NCI-H146 treated with DMSO at 0.1 percent for 48 hours (cell line): ENCODE results near the gene LBH.

Experiments
- DNase-seq: peaks from one replicate; lab custom pipeline; 2025; ENCODE audit not compliant: unreplicated experiment; lab: John Stamatoyannopoulos, UW

Gene LBH

DNA sequence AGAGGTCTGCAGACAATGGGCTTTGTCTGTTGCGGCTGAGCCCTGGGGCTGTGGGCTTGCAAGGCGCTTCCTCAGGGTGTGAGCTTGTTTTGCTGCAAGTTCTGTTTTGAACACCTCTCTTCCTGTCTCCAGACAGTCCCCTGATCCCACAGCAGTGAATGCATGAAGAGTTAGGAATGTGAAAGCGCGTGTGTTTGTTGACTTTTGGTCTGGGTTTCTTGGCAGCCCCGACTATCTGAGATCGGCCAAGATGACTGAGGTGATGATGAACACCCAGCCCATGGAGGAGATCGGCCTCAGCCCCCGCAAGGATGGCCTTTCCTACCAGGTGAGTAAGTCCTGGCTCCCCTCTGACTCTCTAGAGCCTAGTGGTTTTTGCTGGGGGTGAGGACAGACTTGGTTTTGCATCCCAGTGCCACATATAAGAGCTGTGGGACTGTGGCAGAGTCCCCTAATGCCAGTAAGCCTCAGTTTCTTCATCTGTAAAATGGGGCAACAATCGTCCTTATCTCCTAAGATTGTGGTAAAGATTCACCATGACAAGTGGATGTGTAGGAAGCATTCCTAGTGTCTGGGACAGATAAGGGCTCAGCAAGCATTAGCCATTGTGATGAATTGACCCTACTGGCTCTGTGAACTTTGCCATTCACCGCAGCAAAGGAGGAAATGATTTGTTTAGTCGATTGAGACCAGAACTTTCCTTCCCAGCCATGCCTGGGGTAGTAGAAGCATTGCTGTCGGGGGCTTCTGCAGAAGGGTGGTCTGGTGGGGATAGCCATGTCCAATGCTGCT, 3.0 kb downstream of the LBH start:
- DNase-seq: no peak

DNA sequence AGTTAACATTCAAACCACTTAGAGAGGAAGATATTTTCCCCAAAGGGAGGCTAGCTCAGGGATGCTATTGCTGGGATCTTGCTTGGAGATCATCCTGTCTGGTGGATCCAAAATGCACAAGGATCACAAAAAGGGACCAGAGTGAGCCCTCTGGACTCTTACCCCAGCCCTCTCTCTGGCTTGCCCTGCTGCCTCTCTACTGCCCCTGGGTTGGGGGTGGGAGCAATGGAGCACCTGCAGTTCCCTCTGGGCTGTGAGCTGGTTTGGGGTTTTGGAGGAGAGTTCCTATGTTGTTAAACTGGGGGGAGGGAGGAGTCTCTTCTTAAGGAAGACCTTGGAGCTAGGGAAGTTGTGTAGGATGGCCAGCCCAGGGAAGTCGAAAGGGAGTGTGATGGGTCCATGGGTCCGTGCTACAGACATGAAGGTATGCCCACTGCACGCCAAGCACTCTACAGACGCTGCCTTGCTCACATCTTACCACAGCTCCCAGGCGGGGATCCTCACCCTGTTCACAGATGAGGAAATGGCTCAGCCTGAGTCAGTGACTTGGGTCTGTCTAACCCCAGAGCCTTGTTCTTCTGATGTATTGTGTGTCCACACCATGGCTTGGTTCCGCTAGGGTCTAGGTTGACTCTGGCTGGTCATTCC, 3.8 kb downstream of the LBH start:
- DNase-seq: no peak

DNA sequence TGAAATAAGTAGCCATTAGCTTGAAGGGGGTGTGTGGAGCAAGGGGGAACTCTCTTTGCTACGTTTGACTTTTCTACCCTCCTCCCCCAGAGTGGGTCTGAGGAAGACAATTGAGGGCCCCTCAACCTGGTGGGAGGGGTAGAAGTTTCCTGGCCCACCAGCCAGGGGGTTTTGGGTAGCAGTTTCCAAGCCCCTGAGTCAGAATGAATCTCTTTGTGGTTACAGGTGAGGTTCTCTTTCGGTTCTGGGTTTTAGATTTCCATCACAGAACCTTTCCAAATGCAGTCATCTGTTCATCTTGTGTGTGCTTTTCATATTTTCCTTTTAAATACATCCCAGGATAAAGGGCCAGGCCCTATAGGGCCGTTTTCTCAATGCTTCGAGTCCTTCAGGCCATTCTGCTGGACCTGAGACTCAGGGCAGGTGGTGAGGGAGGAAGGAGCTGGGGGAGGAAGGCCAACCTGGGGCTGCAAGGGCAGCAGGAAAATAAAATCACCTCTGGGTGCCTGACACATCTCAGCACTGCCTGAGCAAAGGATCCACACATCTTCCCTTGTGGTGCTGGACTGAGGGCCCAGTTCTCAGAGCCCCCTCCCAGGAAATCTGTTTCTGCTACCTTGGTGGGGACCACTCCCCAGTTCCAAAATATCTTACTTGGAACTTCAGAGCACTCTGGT, 4.7 kb downstream of the LBH start:
- DNase-seq: no peak

DNA sequence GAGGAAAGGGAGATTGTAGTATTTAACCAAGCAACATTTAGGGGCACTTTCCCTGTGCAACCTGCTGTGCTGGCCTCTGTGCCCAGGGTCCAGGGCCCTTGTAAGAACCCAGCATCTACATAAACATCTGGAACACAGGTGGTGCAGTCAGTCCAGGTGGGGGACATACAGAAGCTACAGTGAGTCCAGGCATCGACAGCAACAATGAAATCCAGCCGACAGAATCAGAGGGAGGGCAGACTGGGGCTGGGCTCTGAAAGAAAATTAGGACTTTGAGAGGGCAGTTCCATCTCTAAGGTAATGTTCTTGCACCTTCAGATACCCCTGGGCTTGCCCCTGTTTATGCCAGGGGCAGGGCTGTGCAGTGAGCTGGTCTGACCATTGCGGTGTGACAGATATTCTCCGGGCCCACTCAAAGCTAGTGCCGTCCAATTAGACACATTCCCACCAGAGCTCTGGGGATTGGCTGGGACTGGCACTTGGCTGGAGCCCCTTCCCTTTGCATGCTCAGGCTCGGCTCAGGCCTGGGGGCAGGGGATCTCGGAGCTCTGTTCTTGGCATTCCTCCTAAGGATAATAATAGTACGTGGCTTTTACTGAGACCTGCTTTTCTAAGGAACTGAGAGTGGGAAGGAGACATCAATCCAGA, 5.4 kb downstream of the LBH start:
- DNase-seq: no peak

DNA sequence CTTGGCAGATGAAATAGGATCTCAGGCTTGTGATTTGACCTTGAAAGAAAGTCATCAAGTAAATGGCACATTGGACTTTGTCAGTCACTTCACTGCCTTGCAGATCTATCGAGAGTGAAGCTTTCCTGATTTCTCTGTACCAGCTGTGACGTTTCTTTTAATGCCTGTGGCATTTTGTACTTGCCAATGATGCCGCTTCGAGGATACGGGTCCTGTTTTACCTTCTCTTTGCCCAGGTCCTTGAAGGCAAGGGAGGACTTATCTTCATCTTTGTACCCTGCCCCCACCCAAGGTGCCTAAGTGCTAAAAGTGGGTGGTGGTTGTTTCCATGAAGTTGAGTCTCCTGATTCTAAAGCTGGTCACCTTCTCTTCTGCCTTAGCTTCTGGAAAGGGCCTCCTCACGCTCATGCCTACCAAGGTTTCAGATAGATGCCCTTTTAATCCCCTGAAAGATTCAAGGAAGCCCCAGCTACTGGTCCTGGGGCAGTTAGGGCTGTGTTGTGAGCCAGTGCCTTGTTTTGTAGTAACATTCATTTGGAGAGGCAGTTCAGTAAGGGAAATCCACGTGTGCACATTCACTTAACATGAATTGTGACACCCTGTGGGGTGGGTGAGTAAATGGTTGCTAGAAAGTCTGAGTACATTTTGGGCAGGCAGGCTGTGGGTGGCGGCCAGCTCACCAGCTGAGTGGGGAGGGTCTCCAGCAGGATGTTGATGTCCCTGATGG, 6.1 kb downstream of the LBH start:
- no peak for DNase-seq

DNA sequence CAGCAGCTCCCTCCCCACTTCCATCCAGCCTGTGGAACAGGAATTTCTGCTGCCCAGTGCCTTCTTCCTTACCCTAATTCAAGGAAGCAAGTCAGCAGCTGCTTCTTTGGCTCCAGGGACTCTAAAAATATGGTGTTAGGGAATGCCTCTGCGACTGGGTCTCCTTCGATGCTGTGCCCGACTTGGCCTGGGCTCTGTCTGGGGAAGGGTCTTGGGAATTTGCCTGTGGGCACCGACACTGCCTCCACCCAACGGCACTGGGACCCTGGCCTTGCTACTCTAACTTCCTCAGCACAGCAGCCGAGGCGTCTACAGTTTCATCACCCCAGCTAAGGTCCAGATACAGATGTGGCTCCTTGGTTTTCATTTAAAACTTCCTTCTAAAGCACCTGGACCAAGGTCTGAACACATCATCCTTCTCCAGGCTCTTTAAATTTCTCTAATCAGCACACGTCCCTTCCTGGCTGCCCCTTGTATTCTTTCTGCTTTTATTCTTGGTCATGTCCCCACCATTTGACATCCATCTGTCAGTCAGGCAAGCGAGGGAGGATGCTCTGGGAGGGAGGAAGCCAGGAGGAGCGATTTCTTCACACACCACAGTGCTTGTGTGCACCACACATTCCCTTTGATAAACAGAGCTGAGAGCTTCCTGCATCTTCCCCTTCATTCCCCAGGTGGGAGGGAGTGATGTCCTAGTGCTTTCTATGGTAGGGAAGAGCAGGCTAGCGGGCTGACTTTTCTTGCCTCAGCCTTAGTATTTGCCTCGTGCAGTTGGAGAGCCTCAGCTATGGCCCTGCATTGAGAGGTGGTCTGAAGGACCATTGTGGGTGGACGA, 6.8 kb downstream of the LBH start:
- no peak for DNase-seq

DNA sequence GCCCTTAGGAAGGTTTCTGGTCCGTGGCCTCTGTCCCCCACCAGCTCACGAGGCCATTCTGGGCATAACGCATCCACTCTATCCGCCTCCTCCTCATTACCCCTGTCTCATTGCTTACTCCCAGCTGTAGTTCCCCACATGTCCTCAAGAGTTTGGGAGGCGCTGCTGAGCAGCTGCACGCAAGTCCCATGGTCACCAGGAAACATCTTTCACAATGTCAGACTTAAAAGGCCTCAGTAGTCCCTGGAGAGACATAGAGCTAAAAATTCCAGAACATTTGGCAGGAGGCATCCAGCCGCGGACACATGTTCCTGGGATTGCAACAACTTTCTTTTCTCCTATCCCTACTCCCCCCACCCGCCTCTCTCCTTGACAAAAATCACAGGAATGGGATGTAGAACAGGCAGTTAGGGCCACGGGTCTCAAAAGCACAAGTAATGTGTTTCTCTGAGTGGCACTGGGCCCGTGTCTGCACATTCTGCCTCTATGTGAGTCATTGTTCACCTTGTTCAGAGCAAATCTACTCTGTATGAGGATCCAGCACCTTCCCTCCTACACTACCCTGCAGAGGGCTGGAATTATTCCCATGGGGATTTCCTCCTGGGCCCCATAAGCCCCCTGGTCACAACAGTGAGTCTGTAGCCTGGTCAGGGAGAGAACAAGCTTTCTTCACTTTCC, 8.1 kb downstream of the LBH start:
- DNase-seq: no peak

DNA sequence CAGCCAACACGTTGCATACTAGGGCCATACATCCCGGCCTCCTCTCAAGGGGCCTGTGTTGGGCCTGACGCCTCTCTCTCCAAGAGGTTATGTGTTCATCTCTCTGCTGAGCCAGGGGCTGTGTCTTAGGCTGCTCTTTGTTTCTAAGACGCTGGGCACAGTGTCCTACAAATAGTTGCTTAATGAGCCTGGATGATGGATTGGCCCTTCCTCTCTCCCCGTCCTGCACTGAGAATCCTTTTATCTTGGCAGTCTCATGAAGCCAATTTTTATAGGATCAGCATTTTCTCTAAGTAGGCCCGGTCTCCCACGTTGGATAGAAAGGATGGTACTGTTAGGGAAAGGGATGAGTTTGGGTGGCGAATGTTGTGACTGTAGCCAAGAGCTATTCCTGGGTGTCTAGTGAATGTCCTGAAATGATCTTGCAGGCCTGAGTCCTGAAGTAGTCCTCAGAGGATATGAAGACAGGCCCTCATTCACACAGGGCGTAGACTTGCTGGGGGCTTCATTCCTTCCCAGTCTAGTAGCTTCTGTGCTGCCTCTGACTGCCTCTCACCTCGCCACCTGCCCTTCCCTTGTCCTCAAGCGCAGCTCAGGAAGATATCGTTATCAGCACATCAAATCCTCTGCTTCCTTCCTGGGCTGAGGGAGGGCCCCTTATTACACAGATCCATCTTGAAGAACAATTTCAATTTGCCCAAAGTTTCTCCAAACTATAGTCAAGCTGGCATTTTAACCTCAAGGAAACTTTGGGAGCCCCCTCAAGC, 8.8 kb downstream of the LBH start:
- no peak for DNase-seq

DNA sequence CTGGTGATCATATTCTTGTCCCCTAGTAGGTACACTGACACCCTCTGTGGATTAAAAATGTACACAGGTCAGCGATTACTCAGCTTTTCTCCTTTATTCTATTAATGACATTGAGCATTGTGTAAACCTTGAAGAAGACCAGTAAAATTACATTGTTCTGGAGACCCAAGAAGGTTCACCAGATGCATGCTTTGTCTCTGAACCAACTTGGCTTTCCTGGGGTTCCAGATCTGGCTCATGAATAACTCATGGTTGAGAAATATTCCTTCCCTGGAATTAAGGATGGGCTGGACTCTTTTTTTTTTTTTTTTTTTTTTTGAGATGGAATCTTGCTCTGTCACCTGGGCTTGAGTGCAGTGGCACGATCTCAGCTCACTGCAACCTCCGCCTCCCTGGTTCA, 11.9 kb downstream of the LBH start:
- no peak for DNase-seq

DNA sequence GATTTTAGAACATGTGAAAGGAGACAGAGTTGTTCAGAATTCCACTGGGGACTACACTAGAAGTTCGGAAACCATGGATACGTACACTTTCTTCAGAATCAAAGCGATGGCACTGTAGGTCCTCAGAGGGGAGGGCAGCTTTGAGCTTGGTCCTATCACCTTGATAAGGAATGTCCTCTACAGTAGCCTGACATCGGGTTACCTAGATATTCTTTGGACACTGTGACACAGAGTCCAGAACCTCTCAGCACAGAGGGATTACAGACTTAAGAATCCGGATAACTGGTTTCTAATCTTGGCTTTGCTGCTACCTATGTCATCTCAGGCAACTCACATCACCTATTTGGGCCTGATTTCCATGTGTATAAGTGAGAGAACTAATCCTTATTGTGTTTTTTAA, 14.0 kb downstream of the LBH start:
- DNase-seq: no peak

DNA sequence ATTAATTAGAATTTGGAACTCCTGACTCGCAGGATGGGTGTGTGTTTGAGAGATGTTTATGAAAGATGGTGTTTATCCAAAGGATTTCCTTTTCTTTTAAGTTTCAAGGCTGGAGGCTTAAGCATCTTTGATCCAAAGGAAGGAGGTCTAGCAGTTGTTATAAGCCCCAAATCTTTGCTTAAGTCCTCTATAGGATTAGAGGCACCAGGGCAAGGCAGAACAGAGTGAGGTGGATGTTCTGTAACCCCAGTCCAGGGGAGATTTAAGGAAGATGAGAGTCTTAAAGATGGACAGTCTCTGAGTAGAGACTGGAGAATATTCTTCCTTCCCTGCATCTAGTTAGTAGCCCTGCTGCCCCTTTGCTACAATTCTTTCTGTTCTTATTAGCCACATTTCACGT, 17.5 kb downstream of the LBH start:
- DNase-seq: no peak

DNA sequence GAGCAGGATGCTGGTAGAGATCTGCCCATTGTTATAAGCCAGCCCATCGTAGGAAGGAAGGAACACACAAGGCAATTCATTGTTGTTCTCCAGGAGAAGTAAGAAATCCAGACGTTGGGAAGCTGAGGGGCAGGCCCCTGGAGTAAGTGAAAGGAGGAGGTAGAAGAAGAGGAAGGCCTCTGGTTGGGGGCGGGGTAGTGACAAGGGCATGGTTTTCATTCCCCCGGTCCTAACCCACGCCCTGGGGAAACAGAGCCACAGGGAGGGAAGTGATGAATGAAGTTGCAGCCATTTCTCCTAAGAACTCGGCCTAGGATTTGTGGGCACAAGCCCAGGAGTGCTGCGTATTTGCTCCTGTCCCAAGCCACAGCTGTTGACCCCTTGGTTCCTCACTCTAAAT, 18.0 kb downstream of the LBH start:
- DNase-seq: no peak

DNA sequence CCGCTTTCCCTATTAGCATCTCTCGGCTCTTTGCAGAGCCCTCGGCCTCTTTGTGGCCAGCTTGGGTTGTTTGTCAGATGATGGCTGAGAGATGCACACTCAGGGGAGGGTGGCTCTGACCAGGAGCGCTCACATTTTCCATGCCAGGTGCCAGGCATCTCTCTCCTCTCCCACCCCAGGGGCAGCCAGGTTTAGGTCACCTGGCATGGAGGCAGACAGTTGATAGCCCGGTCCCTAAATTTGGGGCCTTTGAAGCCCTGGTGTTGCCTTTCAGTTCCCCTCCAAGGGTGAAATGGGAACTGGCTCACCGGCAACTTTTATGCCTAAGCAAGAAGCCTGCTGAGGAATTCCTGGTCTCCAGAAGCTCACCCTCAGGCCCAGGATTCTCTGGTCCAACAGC, 19.1 kb downstream of the LBH start:
- DNase-seq: no peak

DNA sequence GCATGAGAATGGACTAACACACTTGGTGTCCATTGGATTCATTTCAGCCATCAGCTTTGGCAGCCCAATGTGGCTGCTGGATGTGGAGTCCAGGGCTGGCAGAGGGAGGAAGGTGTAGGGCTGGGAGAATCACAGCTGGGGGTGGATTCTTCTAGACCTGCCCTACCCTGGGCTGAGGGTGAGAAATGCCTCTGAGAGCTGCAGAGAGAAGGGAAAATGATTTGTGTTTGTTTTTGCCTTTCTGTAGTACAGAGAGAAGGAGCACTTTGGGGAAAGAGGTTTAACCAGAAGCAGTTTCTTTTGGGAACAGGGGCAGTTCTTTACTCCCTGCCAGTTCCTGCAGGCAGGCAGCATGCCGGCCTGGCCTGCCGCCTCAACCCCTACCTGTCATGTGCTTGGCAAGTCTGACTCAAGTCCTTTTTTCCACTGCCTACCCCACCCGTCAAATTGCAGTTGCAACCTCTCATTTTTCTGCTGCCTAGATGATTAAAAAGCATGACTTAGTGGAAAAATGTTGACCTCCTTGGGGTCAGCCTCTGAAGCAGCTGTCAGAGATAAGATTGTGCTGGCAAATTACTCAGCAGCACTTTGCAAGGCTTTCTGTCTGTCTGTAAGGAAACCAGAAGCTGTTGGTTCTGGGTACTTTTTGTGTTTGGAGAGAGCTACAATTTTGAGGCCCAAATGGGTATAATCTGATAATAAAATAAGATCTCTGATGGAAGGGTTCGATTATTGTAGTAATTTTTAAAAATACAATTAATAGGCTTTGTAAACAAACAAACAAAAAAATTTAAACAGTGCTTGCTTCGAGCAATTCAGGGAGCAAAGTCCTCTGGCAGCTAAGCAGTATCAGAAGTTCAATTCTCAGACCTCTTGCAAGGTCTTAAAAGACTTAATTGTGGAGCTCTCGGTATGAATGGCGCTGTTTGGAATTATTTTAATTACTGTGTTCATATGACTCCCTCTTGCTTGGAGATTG, 21.7 kb downstream of the LBH start:
- DNase-seq: no peak

DNA sequence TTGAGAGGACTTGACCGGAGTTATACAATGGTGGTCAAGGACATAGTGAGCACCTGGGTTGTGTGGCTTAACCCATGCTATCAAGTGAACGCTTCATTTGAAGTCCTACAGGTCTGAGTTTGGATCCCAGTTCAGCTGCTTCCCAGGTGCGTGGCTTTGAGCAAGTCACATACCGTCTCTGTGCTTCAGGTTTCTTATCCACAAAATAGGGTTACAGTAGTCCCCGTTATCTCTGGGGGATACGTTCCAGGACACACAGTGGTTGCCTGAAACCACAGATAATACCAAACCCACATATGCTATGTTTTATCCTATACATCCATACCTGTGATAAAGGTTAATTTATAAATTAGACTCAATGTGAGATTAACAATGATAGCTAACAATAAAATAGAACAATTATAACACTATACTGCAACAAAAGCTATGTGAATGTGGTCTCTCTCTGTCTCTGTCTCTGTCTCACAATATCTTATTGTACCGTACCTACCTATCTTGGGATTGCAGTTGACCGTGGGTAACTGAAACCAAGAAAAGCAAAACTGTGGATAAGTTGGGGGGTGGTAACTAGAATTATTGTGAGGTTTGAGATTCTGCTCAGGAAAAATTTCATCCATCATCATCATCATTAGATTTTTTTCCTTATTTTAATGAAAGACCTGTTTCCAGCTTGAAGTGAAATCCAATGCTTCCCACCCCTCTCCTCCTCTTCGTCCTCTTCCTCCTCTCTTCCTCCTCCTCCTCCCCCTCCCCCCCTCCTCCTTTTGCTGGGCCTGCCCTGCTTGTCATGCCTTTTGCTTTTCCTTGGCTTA, 22.7 kb downstream of the LBH start:
- DNase-seq: no peak

DNA sequence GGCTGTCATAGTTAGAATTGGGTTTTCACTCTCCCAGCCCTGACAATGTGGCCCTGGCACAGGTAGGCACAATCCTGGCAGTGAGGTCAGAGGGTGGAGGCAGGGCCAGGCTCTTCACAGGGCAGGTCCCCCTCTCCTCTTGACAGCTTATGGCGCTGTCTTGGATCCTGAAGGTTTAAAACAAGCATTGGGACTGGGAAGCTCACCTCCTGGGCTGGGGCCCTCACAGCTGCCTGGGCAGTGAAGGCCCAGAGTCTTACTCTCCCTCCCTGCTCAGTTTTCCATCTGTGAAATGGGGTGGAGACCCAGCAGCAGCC, 23.3 kb downstream of the LBH start:
- DNase-seq: no peak

DNA sequence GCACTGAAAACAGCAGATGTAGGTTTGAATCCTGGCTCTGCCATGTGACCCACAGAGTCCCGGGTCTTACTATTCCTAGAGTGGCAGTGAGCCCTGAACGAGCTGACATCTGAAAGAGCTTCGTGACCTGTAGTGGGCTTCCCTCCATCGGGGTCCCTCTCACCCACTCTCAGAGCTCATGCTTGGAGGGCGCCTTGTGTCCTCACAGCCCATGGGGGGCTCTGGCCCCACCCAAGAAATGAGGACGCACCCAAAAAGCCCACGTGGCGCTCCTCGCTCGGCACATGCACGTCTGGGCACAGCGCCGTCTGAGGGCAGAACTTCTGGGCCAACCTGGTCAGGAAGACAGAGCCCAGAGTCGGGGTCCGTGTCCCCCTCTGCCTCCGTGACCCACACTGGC, 23.7 kb downstream of the LBH start:
- no peak for DNase-seq
